Effector memory CD4-positive, alpha-beta T cell (primary cell): ENCODE results near the gene SORL1.

ENCODE experiments used
- DNase-seq, 3 donors: peaks; one replicate each; pipeline ENCODE4 v3.0.0-alpha.2; 2020
- H3K27ac ChIP-seq: 2 replicates; pipeline ENCODE4 v1.7.0; 2013; ENCODE audit warnings: mild to moderate bottlenecking, low read length, moderate library complexity; ENCODE audit not compliant: insufficient read depth, poor library complexity, severe bottlenecking
- H3K27me3 ChIP-seq: replicated peaks from 2 replicates; pipeline ENCODE4 v1.7.0; 2013; ENCODE audit warnings: mild to moderate bottlenecking, low read length; ENCODE audit not compliant: insufficient read depth, control insufficient read depth, poor library complexity, severe bottlenecking
- H3K36me3 ChIP-seq: 2 replicates; pipeline ENCODE4 v1.7.0; 2013; ENCODE audit warnings: mild to moderate bottlenecking, low read length, moderate library complexity; ENCODE audit not compliant: control insufficient read depth, insufficient read depth
- H3K4me1 ChIP-seq: 2 replicates; pipeline ENCODE4 v1.7.0; 2013; ENCODE audit warnings: low read length, mild to moderate bottlenecking; ENCODE audit not compliant: control insufficient read depth, insufficient read depth, poor library complexity, severe bottlenecking
- H3K4me3 ChIP-seq: 2 replicates; pipeline ENCODE4 v1.7.0; 2013; ENCODE audit warnings: low read length, low read depth, mild to moderate bottlenecking; ENCODE audit not compliant: insufficient read depth, poor library complexity, severe bottlenecking
- H3K9me3 ChIP-seq: 2 replicates; pipeline ENCODE4 v1.7.0; 2013; ENCODE audit warnings: mild to moderate bottlenecking, low read length, moderate library complexity; ENCODE audit not compliant: control insufficient read depth

Gene SORL1

DNA sequence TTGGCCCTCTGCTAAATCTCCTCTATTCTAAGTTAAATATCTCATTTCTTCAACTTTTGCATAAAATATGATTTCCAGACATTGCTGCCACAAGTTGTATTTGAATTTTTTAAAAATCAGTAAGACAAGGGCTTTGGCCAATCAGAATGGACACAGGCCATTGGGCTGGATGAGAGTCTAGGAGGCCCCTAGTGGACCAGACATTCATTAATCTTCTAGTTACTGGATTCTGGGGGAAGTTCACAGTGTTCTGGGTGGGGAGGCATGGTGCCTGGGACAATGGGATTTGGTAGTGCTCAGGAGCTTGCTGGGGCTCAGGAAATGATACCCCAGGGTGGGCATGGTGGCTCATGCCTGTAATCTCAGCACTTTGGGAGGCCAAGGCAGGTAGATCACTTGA lies 12.4 kb upstream of the SORL1 start:
- no peaks in the 10 kb centered on the region for H3K27me3 ChIP-seq
- peaks cover 7% of the 10 kb centered on the region for H3K36me3 ChIP-seq
- peaks cover 3% of the 10 kb centered on the region for H3K4me1 ChIP-seq
- no peaks in the 10 kb centered on the region for H3K9me3 ChIP-seq
- DNase-seq: no peak
- no peak overlapping the region for H3K27ac ChIP-seq
- no peak overlapping the region for H3K4me3 ChIP-seq

DNA sequence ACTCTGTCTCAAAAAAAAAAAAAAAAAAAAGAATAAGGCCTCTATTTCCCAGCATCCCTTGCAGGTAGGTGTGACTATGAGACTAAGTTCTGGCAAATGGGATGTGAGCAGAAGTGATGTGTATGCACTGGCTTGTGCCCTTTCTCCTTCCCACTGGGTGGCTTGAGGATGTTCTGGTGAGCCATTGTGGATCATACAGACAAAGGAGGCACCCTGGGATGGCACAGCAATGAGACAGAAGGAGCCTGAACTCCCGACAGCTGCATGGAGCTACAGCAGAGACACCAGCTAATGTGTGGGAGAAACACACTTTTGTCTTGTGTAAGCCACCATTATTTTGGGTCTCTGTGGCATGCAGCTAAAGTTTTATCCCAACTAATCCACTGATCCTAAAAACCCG lies 10.6 kb upstream of the SORL1 start:
- H3K27ac ChIP-seq: no peak overlapping the region
- H3K9me3 ChIP-seq: no peaks in the 10 kb centered on the region
- H3K4me1 ChIP-seq: peaks cover 8% of the 10 kb centered on the region
- H3K4me3 ChIP-seq: no peak overlapping the region
- DNase-seq: no peak
- H3K36me3 ChIP-seq: peaks cover 8% of the 10 kb centered on the region
- H3K27me3 ChIP-seq: no peaks in the 10 kb centered on the region

DNA sequence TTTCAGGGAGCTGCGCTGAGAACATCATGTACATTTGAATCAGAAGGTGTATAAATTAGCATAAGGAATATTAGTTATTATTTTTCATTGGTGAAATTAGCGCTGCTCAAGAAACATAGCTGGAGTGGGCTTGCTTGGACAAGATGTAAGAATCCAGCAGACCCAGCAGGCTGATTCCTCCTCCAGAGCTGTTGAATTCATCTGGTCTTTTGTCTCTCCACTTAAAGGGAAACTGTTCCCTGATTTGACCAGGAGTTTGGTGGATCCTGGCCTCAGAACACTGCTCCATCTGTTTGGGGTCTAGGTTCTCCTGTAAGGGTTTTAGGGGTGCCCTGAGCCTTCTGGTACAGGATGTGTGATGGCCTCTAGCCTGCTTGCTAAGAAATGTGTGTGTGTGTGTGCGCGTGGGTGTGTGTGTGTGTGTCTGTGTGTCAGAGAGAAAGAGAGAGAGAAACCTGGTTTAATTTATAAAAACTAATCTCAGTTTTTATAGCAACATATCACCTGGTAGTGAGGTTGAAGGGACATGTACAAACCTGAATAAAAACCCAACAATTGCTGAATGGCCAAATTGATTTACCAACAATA lies 8.3 kb upstream of the SORL1 start:
- Histone ChIP-seq H3K27me3 (no peaks in the 10 kb centered on the region), H3K27ac (no peak overlapping the region), H3K9me3 (no peaks in the 10 kb centered on the region), H3K4me3 (no peak overlapping the region), H3K36me3 (peaks cover 8% of the 10 kb centered on the region), H3K4me1 (peaks cover 14% of the 10 kb centered on the region)
- no peak for DNase-seq

DNA sequence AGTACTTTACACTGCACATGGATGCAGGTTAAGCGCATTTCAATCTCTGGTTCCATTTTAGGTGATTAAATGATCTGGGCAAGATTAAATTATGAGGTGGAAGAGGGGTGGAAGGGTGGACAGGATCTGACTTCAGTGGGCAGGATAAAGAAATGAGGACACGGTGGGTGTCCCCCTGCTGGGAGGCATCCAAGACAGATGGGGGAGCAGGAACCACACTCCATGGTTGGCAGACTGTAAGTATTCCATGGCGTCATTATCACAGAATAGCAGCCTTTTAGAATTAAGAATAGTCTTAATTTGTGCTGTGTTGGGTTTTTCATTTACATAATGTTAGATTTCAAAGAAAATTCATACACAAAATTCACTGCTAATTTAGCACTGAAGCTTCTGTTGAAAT lies 7.6 kb upstream of the SORL1 start:
- Histone ChIP-seq H3K27ac (no peak overlapping the region), H3K27me3 (no peaks in the 10 kb centered on the region), H3K4me3 (no peak overlapping the region), H3K9me3 (no peaks in the 10 kb centered on the region), H3K36me3 (peaks cover 8% of the 10 kb centered on the region), H3K4me1 (peaks cover 16% of the 10 kb centered on the region)
- no peak for DNase-seq

DNA sequence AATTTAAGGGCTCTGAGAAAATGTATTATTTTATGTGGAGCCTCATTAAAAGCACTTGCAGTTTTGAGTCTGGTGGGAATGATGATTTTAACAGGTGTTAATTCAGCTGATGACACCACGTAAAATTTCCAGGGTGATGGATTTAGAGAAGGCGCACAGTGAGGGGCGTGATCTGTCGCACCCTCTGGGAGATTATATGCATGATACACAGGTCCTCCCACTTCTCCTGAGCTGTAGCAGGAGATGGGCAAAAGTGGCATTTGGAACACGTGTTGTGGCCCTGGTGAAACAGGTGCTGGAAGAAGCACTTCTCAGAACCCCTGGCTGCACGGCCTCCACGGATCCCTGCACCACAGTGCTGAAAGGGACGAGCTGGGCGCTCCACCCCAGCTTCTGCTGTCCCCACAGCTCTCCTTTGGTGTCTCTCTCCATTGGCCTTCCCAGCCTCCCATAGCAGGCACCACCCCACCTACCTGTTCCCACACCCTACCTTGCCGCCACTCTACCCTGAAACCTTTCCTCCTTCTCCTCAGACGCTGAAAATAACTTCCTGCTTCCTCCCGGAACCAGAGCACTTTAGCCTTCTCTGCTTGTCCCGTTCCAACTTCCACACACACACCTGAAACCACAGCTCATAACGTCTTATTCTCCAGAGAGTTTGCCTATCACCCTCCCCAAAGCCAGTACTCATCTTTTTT lies 6.9 kb upstream of the SORL1 start:
- no peak for DNase-seq
- Histone ChIP-seq H3K27me3 (no peaks in the 10 kb centered on the region), H3K4me3 (no peak overlapping the region), H3K27ac (no peak overlapping the region), H3K36me3 (peaks cover 8% of the 10 kb centered on the region), H3K9me3 (no peaks in the 10 kb centered on the region), H3K4me1 (peaks cover 21% of the 10 kb centered on the region)

DNA sequence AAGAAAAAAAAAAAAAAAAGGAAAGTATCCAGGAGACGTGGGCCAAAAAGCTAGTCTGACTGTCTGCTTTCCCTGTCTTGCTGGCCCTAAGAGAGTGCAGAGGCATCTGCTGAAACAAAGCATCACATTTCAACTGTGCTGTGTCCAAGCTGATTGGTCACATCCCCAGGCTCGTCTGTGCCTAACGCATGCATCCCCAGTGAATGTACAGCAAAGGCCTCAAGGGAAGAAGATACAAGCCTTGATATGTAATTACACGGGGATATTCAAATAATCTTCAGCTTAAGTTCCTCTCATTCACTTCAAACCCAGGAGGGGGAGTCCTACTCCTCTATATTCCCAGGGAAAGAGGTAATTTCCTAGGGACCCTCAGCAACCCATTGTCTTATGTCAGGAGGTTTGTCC lies 5.4 kb upstream of the SORL1 start:
- DNase-seq: no peak
- H3K27ac ChIP-seq: no peak overlapping the region
- peaks cover 33% of the 10 kb centered on the region for H3K4me1 ChIP-seq
- H3K27me3 ChIP-seq: no peaks in the 10 kb centered on the region
- no peak overlapping the region for H3K4me3 ChIP-seq
- no peaks in the 10 kb centered on the region for H3K9me3 ChIP-seq
- H3K36me3 ChIP-seq: peaks cover 8% of the 10 kb centered on the region

DNA sequence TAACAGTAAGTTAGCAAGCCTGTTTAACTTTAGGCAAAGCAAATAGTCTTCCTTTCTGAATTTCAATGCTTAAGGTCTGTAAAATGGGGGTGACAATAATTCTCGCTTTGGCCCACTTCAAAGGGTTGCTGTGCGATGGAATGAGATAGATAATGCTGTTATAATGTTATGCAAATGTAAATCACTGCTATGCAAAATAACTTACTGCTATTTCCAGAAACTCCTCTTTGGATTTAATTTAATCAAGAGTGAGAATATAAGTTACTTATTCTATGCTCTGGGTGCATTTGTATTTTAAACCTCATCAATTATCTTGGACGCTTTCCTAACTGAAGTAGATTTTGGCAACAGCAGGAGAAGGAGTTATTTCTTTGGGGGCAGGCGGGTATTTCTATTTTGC lies 4.1 kb upstream of the SORL1 start:
- Histone ChIP-seq H3K27ac (peak overlapping the region; percentile 83), H3K36me3 (peaks cover 8% of the 10 kb centered on the region), H3K4me3 (no peak overlapping the region), H3K4me1 (peaks cover 33% of the 10 kb centered on the region), H3K9me3 (no peaks in the 10 kb centered on the region), H3K27me3 (no peaks in the 10 kb centered on the region)
- DNase-seq: no peak

DNA sequence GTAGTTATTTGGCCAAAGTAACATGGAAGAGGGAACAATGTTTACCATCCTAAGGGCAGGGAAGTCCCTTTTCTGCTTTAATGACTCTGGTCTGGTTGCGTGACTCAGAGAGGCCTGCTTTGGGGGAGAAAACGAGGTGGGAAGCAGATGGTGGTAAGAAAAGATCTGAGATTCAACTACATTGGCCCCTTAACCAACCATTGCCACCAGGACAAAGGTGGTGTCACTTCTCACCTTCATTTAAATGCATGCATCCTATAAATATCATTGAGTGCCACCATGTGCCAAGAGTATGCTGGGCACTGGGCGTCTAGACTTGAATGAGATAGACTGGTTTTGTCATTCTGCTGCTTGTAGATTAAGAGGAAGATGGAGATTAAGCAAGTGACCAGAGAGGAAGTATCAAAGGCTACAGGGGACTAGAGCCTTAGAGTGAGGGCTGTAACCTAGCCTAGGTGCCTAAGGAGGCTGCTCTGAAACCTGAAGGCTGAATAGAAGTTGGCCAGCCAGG lies 3.6 kb upstream of the SORL1 start:
- Histone ChIP-seq H3K36me3 (peaks cover 8% of the 10 kb centered on the region), H3K4me1 (peaks cover 33% of the 10 kb centered on the region), H3K4me3 (no peak overlapping the region), H3K9me3 (no peaks in the 10 kb centered on the region), H3K27ac (peak overlapping the region; percentile 83), H3K27me3 (no peaks in the 10 kb centered on the region)
- no peak for DNase-seq

DNA sequence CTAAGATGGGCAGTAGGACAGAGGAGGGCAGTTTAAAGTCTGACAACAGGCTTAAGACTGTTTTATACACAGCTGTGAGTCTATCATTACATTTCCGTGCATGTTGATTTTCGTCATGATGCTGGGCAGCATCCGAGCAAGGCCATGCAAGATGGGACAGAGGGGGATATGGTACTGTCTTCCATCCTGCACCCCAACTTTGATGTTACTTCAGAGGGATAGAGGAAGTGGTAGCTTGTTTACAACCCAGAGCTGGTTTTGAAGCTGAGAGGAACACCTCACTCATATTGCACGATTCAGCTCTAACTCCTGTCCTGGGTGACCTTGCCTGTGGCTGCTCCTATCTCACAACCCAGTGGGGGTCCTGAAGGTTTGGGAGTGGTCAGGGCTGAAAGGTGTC lies 3.0 kb upstream of the SORL1 start:
- Histone ChIP-seq H3K36me3 (peaks cover 7% of the 10 kb centered on the region), H3K4me3 (no peak overlapping the region), H3K9me3 (no peaks in the 10 kb centered on the region), H3K4me1 (peaks cover 37% of the 10 kb centered on the region), H3K27me3 (no peaks in the 10 kb centered on the region), H3K27ac (peak overlapping the region; percentile 83)
- no peak for DNase-seq

DNA sequence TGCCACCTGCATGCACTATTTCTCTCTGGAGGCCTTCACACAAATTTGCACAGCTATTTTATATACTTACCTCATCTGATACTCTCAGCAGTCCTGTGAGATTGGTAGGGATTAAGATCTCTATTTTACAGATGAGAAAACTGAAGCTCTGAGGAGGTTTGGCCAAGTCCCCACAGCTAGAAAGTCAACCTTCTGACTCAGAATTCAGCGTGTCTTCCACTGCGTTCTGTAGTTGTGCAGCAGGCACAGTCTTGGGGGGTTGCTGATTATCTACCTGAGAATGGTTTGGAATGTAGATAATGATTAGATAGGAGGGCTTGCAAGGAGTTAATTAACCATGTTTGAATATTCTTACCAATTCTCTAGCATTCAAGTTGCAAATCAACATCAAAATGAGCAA lies 2.5 kb upstream of the SORL1 start:
- DNase-seq: no peak
- Histone ChIP-seq H3K36me3 (peaks cover 2% of the 10 kb centered on the region), H3K27ac (peak overlapping the region; percentile 83), H3K9me3 (no peaks in the 10 kb centered on the region), H3K4me3 (no peak overlapping the region), H3K4me1 (peaks cover 41% of the 10 kb centered on the region), H3K27me3 (no peaks in the 10 kb centered on the region)
